ENCODE data around the gene ITGA1.

Gene ITGA1

DNA sequence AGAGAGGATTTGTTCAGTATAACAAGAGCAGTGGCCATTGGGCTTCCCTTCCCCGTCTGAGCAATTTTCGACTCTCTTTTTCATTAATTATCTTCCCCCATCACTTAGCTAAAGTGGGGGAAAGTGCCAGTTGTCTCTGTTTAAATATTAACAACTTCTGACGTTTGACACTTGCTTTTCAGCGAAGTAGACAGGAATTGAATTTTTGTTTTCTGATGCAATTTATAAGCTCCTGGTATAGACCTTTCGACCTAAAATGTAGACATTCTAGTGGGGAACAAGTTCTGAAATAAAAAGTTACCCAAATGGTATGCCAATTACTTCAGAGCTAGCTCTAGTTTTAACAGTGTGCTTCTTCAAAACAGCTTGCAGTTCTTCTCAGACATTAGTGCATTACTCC, 100.6 kb downstream of the ITGA1 start:
- H3K9me3 ChIP-seq (ENCODE audit: control insufficient read depth, low read depth, low read length), result no peaks in the 10 kb centered on the region
- no peak overlapping the region for H3K4me3 ChIP-seq (ENCODE audit: low read length)
- H3K27ac ChIP-seq (ENCODE audit: low read length), result no peak overlapping the region
- no peaks in the 10 kb centered on the region for H3K36me3 ChIP-seq (ENCODE audit: control insufficient read depth, low read depth, low read length)
- H3K9ac ChIP-seq (ENCODE audit: low read length), result no peak overlapping the region
- H3K4me1 ChIP-seq (ENCODE audit: control insufficient read depth, low read depth, low read length), result no peaks in the 10 kb centered on the region
- no peaks in the 10 kb centered on the region for H3K27me3 ChIP-seq (ENCODE audit: control insufficient read depth, insufficient read depth, low read length)

DNA sequence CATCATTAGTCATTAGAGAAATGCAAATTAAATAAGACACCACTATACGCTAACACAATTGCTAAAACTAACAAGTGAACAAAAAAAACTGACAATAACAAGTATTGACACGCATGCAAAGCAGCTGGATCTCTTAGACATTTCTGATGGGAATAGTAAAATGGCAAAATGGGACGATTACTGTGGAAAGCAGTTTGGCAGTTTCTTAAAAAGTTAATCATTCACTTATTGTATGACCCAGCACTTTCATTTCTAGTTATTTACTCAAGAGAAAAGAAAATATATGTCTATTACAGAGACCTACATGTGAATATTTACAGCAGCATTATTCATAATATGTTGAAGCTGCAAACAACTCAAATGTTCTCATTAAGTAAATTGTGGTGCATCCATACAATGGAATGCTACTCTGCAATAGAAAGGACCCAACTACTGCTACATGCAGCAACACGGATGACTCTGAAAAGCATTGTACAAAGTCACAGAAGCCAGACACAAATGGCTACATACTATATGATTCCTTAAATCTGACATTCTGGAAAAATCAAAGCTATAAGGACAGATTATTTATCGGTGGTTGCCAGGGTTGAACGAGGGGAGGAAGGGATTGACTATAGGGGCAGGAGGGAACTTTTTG, 104.6 kb downstream of the ITGA1 start:
- Histone ChIP-seq H3K9me3 (ENCODE audit: control insufficient read depth, low read depth, low read length) (no peaks in the 10 kb centered on the region), H3K27me3 (ENCODE audit: control insufficient read depth, insufficient read depth, low read length) (no peaks in the 10 kb centered on the region), H3K4me1 (ENCODE audit: control insufficient read depth, low read depth, low read length) (no peaks in the 10 kb centered on the region), H3K27ac (ENCODE audit: low read length) (no peak overlapping the region), H3K4me3 (ENCODE audit: low read length) (no peak overlapping the region), H3K36me3 (ENCODE audit: control insufficient read depth, low read depth, low read length) (no peaks in the 10 kb centered on the region), H3K9ac (ENCODE audit: low read length) (no peak overlapping the region)

DNA sequence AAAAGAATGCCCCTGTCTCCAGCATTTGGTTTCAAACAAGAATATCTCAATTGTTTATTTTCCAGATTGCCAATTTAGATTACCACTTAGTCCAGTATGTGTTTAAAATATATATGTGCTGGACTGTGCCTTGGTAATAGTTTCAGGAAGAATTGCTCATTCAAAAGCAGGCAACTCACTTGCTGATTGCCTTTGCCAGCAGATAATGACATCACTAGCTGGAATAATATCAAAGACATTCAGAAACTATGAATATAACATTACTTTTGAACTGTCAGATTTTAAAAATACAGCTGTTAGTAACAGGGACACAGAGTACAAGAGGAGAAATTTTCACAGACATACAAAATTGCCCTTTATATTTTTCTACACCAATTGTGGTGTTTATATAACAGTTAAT, 105.4 kb downstream of the ITGA1 start:
- Histone ChIP-seq H3K9me3 (ENCODE audit: control insufficient read depth, low read depth, low read length) (no peaks in the 10 kb centered on the region), H3K4me3 (ENCODE audit: low read length) (no peak overlapping the region), H3K4me1 (ENCODE audit: control insufficient read depth, low read depth, low read length) (no peaks in the 10 kb centered on the region), H3K36me3 (ENCODE audit: control insufficient read depth, low read depth, low read length) (no peaks in the 10 kb centered on the region), H3K27ac (ENCODE audit: low read length) (no peak overlapping the region), H3K9ac (ENCODE audit: low read length) (no peak overlapping the region), H3K27me3 (ENCODE audit: control insufficient read depth, insufficient read depth, low read length) (no peaks in the 10 kb centered on the region)

DNA sequence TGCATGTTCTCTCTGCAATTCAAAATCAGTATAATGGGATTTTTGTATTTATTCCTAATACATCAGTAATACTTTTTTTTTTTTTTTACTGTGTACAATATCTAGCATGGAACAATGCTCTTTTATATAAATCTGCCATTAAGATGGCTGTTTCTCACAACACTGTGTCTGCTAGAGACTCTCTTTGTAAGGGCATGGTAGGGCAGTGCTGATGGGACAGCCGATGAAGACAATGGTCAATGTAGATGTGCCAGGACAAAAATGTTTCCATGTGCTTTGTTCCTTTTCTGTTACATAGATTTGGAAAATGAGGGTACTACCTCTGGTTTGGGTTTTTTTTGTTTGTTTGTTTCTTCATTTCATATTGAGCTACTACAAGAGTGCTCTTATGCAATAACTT, 106.1 kb downstream of the ITGA1 start:
- Histone ChIP-seq H3K9ac (ENCODE audit: low read length) (no peak overlapping the region), H3K4me3 (ENCODE audit: low read length) (no peak overlapping the region), H3K4me1 (ENCODE audit: control insufficient read depth, low read depth, low read length) (no peaks in the 10 kb centered on the region), H3K36me3 (ENCODE audit: control insufficient read depth, low read depth, low read length) (no peaks in the 10 kb centered on the region), H3K27ac (ENCODE audit: low read length) (no peak overlapping the region), H3K9me3 (ENCODE audit: control insufficient read depth, low read depth, low read length) (no peaks in the 10 kb centered on the region), H3K27me3 (ENCODE audit: control insufficient read depth, insufficient read depth, low read length) (no peaks in the 10 kb centered on the region)

DNA sequence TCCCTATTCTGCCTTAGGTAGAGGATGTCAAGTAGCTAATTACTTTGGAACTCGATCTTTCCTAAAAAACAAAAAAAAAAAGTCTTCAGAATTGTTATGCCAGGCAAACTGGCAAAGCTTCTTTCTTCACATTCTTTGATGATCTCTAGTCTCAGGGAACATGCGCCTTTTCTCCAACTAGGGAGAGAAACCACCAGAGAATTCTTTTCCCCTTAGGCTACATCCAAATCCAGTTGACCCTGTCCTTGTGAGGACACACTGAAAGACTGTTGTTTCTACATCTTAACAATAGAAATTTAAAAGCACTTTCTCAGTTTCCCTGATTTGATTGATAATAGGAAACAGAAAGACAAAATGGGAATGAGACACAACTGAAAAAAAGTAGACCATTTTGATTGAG, 106.7 kb downstream of the ITGA1 start:
- no peaks in the 10 kb centered on the region for H3K27me3 ChIP-seq (ENCODE audit: control insufficient read depth, insufficient read depth, low read length)
- no peaks in the 10 kb centered on the region for H3K9me3 ChIP-seq (ENCODE audit: control insufficient read depth, low read depth, low read length)
- H3K9ac ChIP-seq (ENCODE audit: low read length), result no peak overlapping the region
- no peaks in the 10 kb centered on the region for H3K36me3 ChIP-seq (ENCODE audit: control insufficient read depth, low read depth, low read length)
- no peak overlapping the region for H3K27ac ChIP-seq (ENCODE audit: low read length)
- H3K4me1 ChIP-seq (ENCODE audit: control insufficient read depth, low read depth, low read length), result no peaks in the 10 kb centered on the region
- no peak overlapping the region for H3K4me3 ChIP-seq (ENCODE audit: low read length)

DNA sequence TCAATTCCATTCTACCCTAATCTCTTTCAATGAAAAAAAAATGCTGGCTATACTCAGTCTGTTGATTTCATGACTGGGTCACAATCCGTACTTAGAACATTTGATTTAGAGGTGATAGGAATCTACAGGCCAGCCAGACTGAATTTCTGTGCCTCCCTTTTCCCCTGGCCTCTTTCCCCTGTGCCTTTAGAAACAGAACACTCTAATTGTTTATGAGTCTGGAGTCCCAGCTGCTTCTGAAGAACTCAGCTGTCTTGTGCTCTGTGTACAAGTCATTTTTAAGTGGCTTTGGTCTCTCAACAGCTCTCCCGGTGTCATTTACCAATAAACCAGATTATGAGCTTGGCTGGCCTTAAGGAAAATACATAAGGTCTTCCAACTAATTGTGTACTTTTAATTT, 107.4 kb downstream of the ITGA1 start:
- H3K4me3 ChIP-seq (ENCODE audit: low read length), result no peak overlapping the region
- no peaks in the 10 kb centered on the region for H3K27me3 ChIP-seq (ENCODE audit: control insufficient read depth, insufficient read depth, low read length)
- H3K9ac ChIP-seq (ENCODE audit: low read length), result no peak overlapping the region
- H3K36me3 ChIP-seq (ENCODE audit: control insufficient read depth, low read depth, low read length), result no peaks in the 10 kb centered on the region
- no peaks in the 10 kb centered on the region for H3K4me1 ChIP-seq (ENCODE audit: control insufficient read depth, low read depth, low read length)
- H3K9me3 ChIP-seq (ENCODE audit: control insufficient read depth, low read depth, low read length), result no peaks in the 10 kb centered on the region
- no peak overlapping the region for H3K27ac ChIP-seq (ENCODE audit: low read length)

DNA sequence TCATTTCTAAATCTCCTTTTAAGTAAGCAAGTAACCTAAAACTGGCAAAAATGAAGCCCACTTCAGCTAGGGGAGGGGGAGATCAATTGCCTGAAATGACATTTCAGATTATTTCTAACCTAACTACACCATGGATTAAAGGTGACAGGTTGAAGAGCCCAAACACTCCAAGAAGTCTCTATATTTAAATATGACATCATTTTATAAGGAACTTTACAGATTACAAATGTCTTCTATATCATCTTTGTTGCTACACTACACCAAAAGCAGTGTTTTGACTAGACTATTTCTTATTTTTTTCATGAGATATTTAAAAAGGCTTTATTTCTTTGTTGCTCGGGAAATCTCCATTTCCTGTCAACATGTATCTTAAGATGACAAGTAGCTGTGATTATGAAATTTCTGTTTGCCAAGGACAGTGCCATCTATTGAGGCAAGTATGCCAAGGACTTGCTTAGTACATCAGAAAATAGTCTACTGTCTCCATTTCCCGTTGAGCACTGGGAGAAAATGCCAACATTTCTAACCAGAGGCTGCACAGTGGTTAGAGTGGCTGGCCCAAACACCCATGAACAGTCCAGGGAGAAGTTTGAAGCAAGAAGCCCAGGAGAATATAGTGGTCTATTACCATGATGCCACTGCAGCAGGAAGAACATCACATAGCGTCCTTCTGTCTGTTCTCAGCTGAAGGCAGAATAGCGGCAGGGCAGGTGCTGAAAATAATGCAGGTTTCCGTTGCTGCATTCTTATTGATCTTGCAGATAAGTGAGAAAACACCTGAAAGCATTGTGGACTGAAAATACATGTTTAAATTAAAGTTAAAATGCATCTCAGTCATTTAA, 108.1 kb downstream of the ITGA1 start:
- Histone ChIP-seq H3K27me3 (ENCODE audit: control insufficient read depth, insufficient read depth, low read length) (no peaks in the 10 kb centered on the region), H3K36me3 (ENCODE audit: control insufficient read depth, low read depth, low read length) (no peaks in the 10 kb centered on the region), H3K27ac (ENCODE audit: low read length) (no peak overlapping the region), H3K4me3 (ENCODE audit: low read length) (no peak overlapping the region), H3K4me1 (ENCODE audit: control insufficient read depth, low read depth, low read length) (no peaks in the 10 kb centered on the region), H3K9ac (ENCODE audit: low read length) (no peak overlapping the region), H3K9me3 (ENCODE audit: control insufficient read depth, low read depth, low read length) (no peaks in the 10 kb centered on the region)

DNA sequence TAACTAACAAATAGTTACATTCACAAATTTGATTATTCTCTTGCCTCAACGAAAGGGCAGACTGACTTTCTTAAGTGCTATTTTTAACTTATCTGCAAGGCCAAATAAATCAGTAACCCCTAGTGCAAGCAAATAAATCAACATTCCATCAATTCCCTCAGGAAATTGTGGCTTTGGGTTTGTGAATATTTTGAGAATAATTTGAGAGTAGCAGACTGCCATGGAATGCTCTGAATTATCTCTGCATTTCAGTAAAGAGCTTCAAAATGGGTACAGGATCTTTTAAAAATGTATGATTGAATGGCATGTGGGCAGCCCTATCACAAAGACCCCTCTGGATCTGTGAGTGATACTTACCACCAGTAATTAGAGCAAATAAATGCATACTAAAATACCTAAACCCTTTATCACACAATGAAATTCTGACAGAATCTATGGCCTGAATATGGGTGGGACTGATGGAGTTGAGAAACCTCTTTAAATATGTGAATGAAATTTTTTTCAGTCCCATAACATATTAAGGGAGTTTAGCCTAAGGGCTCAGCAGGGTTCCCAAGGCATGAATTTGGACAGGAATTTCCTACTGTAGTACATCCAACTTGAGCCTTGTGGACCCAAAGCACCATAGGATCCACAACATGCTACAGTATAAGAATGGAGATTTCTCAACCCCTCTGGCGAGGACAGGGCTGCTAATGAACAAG, 109.0 kb downstream of the ITGA1 start:
- no peaks in the 10 kb centered on the region for H3K4me1 ChIP-seq (ENCODE audit: control insufficient read depth, low read depth, low read length)
- H3K4me3 ChIP-seq (ENCODE audit: low read length), result no peak overlapping the region
- no peaks in the 10 kb centered on the region for H3K9me3 ChIP-seq (ENCODE audit: control insufficient read depth, low read depth, low read length)
- H3K27ac ChIP-seq (ENCODE audit: low read length), result no peak overlapping the region
- no peaks in the 10 kb centered on the region for H3K36me3 ChIP-seq (ENCODE audit: control insufficient read depth, low read depth, low read length)
- no peak overlapping the region for H3K9ac ChIP-seq (ENCODE audit: low read length)
- no peaks in the 10 kb centered on the region for H3K27me3 ChIP-seq (ENCODE audit: control insufficient read depth, insufficient read depth, low read length)

DNA sequence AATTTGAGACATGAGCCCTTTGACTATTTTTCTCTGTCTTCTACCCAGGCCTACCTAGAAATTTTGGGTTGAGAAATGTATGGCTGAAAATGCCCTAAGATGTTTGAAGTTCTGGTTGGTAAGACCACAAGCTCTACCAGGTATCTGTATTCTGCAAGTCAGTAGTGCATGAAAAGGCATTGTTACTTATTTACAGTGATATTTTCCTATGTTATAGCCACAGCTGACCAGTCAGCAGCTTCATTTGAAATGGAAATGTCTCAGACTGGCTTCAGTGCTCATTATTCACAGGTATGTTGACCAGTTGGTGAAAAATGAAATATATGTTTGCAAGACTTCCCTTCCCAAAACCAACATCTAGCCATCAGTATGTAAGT, 109.5 kb downstream of the ITGA1 start:
- Histone ChIP-seq H3K9me3 (ENCODE audit: control insufficient read depth, low read depth, low read length) (no peaks in the 10 kb centered on the region), H3K9ac (ENCODE audit: low read length) (no peak overlapping the region), H3K4me1 (ENCODE audit: control insufficient read depth, low read depth, low read length) (no peaks in the 10 kb centered on the region), H3K4me3 (ENCODE audit: low read length) (no peak overlapping the region), H3K27me3 (ENCODE audit: control insufficient read depth, insufficient read depth, low read length) (no peaks in the 10 kb centered on the region), H3K27ac (ENCODE audit: low read length) (no peak overlapping the region), H3K36me3 (ENCODE audit: control insufficient read depth, low read depth, low read length) (no peaks in the 10 kb centered on the region)

DNA sequence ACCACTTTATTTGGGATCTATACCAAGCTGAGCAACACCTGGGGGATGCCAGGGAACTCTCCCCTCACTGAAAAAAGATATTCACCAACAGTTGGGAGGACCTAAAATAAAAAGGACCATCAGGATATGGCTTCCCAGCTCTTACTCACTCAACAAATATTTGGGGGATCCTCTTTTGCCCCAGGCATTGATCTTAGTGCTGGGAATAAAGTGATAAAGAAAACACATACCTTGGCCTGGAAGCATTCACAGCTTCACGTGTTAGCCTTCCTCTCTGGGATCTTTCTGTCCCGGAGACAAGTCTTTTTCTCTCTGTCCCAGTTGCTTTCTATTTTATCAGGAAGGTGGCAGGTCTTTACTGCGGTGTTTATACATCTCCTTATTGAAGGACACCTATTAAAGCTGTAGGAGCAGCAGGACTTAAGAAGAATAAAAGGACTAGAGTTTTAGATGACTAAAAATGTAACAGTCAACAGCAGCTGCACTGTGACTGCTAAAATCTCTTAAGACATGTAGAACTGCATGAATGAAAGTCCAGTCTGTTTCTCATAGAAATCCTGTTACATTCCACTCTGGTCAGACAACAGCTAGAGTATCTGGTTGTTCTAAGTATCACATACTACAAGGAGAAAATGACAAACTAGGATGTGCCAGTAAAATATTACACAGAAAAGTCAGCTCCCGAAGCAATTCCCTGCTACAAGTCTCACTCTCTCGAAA, 111.4 kb downstream of the ITGA1 start:
- Histone ChIP-seq H3K9ac (ENCODE audit: low read length) (no peak overlapping the region), H3K9me3 (ENCODE audit: control insufficient read depth, low read depth, low read length) (no peaks in the 10 kb centered on the region), H3K27ac (ENCODE audit: low read length) (no peak overlapping the region), H3K36me3 (ENCODE audit: control insufficient read depth, low read depth, low read length) (no peaks in the 10 kb centered on the region), H3K4me1 (ENCODE audit: control insufficient read depth, low read depth, low read length) (no peaks in the 10 kb centered on the region), H3K4me3 (ENCODE audit: low read length) (no peak overlapping the region), H3K27me3 (ENCODE audit: control insufficient read depth, insufficient read depth, low read length) (no peaks in the 10 kb centered on the region)

DNA sequence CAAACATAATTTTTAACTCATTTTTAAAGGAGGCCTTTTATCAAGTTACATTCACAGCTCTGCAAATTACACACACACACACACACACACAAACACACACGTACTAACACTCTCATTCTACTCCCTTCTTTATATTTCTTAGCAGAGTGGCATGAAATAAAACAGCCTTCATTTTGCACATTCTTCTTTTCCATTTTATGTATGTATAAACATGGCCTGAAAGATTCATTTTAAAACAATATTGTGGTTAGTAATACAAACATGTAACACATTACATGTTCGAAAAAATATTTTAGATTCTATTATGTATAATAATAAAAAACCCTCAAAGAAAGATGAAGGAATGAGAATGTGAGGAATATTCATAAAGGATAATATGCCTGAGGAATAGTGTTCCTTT, 115.4 kb downstream of the ITGA1 start:
- no peak overlapping the region for H3K9ac ChIP-seq (ENCODE audit: low read length)
- H3K27ac ChIP-seq (ENCODE audit: low read length), result no peak overlapping the region
- H3K36me3 ChIP-seq (ENCODE audit: control insufficient read depth, low read depth, low read length), result no peaks in the 10 kb centered on the region
- H3K4me3 ChIP-seq (ENCODE audit: low read length), result no peak overlapping the region
- no peaks in the 10 kb centered on the region for H3K27me3 ChIP-seq (ENCODE audit: control insufficient read depth, insufficient read depth, low read length)
- H3K4me1 ChIP-seq (ENCODE audit: control insufficient read depth, low read depth, low read length), result no peaks in the 10 kb centered on the region
- H3K9me3 ChIP-seq (ENCODE audit: control insufficient read depth, low read depth, low read length), result no peaks in the 10 kb centered on the region
